GM19463 (cell line): ENCODE data around the gene ABCB9.

Source experiments
- ATAC-seq: cut with Tn5 transposase; IDR thresholded peaks from one replicate; pipeline ENCODE4 v1.9.1; 2021; ENCODE audit warnings: mild to moderate bottlenecking, moderate library complexity; ENCODE audit not compliant: unreplicated experiment

ABCB9 gene

DNA sequence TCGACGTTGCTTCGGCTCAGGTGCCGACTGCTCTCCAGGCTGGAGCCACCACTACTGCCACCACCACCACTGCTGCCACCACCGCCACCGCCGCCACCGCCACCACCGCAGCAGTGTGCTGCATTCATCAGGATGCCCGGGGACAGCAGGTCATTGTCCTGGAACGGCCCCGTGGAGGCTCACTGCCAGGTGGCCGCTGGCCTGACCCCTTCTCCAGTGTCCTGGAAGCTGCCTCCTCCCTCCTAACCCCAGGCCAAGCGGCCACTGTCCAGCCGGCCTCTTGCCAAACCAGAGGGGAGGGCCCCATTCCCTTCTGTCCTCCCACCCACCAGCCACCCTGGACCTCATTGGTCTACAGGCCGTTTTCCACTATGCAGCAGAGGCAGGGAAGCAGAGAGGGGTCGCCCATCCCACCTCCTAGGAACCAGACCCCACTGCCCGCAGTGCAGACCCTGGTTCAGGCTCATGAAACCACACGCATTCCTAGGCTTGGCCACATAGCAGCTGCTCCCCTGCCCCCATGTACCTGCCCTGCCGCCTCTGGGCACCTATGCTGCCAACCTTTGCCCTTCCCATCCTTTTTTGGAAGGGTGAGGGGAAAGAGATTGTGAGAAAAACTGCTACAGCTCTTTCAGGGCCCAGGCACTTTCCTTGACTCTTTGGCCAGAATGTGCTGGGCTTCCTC is 29.4 kb upstream of the ABCB9 start:
- no peak for ATAC-seq

DNA sequence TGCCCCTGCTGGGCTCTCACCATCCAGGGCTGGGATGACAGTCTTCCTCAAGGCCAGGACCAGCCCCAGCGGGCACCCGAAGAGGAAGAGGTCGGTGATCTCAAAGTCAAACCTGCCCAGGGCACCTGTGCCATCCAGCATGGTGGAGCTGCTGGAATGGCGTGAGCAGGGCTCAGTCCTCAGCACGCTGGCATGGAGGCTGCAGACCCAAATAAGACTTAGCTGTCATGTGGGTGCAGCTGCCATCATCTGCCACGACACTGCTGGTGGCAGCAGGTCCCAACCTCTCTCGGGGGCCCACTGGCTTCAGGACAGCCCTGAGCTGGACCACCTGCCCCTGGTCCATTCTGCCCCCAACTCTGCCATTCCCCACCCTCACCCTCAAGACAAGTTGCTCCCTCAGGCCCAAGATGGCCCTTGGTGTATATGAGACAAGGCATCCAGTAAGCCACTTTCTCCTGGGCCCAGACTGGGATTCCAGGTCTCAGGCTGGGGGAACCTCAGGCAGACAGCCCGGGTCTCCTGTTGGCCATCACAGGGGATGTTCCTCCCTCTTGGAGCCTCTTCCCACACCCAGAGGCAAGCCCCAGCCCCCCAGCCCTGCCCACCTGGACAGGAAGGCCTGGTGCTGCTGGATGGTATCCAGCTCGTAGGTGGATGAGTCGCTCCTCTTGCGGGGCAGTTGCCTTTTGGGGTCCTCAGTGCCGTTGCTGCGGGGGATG is 28.7 kb upstream of the ABCB9 start:
- ATAC-seq, result no peak

DNA sequence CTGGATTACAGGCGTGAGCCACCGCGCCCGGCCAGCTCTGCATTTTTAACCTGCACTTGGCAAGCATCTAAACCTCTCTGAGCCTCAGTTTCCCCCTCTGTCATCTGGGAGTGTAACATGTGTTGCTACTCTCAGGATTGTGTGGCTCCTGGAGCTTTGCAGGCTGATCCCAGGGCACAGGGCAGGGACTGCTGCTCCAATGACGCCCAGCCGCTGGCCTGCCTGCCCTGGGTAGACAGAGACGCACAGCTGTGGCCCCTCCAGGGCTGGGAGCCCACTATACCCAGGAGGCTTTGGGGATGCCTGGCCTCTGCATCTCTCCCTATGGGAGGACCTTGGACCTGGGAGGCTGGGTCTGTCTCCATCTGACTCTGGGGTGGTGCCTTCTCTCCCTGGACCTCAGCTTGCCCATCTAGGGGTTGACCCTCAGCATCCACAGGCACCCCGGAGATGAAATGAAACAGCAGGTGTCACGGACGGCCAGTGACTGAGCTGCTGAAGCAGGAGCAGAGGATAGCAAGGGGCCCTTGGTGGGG is 27.9 kb upstream of the ABCB9 start:
- no peak for ATAC-seq

DNA sequence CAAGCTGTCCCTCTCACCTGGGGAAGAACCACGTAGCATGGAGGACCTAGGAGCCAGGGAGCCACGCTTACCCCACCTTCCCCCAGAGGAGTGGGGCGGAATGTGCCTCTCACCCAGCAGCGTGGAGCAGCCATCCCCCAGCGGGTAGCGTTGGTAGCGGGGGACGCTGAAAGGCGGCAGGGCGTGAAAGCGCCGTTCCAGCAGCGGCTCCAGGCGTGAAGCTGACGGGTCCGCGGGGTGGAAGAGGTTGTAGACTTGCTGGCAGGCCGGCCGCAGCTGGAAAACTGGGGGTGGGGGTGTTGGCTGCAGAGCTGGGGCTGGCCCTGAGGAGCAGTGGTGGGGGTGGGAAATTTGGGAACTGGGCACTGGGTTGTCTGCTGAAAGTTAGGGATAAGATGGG is 26.1 kb upstream of the ABCB9 start:
- no peak for ATAC-seq

DNA sequence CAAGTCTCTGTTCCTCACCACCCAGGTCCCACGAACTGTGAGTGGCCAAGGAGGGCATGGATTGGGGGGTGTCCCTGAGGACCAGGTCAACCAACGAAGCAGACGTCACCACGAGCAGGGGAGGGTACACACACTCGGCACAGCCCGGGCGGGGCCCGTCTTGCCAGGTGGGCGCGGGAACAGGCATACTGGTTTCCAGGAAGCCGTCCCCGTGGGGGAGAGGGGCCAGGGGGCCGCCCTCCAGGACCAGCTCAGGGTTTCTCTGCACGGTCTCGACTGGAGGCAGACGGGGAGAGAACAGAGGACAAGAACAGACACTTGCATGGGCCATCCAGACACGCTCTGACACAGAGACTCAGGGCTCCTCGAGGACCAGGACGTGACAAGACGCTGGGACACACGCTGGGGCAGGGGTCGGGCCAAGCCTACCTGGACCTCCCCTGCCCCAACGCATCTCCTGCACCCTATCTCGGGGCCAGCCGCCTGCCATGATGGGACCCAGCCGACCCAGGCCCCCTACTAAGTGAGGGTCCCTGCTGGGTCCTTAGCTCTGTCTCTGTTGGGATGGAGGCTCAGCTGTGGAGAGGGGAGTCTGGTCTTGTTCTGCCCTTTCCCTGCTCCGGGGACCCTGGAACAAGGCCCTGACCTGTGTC is 25.5 kb upstream of the ABCB9 start:
- no peak for ATAC-seq

DNA sequence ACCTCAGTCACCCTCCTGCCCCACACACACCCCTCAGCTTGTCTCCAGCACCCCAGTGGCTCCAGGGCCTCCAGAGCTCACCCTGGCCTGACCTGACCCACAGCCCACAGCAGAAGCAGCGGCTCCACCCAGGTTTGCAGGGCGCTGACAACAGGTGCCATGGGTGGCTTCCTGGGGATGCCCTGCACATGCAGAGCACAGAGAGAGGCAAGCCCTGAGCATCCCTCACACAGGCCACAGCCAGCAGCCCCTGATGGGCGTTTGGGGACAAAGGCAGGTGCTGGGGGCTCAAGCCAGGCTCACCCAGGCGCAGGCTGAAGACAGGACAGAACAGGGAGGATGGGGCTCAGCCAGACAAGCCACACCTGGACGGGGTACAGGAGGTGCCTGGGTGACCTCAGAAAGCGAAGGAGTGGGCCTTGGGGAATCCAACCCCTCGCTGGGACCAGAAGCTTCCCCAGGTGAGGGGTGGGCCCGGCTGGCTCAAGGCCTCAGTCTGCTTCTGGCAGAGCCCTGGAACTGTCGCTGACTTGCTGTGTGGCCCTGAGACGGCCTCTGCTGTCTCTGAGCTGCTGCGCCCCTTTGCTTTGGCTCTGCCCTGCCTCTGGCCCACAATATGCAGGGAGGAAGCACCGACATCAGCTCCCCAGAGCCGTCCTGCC is 24.8 kb upstream of the ABCB9 start:
- no peak for ATAC-seq

DNA sequence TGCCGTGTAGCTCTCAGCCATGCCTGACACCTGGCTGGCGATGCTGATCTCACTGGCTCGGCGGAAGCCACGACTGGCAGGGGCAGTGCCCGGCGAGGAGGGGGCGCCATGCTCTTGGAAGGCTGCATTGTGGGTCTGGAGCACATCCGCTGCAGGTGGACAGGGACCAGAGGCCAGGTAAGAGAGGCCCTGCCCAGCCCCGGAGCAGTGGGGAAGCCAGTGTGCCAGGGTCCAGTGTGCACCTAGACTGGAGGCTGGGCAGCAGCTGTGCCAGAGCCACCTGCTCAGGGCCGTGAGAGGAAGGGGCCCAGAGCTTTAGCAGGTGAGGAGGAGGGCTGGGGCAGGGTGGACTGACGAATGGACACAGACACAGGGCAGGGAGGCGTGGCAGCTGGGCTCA is 24.3 kb upstream of the ABCB9 start:
- no peak for ATAC-seq

DNA sequence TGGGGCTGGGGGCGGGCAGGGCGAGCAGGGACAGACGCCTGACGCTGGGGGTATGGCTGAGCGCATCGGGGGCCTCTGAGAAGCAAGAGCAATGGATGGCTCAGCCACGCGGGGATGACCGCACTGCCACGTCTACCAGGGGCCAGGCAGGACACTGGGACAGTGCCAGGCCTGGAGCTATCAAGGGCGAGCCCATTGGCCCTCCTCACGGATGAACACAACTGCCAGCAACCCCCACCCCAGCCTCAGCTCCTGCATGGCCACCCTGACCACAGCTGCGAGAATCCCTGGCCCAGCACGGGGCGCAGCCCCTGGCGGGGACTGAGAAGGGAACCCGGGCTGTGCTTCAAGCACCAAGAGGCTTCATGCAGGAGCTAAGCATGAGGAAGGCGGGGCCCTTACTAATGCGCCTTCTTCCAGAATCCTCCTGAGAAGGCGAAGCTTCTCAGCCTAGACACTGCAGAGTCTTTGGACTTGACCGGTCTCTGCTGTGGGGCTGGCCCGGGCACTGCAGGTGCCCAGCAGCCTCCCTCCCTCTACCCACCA is 23.7 kb upstream of the ABCB9 start:
- no peak for ATAC-seq

DNA sequence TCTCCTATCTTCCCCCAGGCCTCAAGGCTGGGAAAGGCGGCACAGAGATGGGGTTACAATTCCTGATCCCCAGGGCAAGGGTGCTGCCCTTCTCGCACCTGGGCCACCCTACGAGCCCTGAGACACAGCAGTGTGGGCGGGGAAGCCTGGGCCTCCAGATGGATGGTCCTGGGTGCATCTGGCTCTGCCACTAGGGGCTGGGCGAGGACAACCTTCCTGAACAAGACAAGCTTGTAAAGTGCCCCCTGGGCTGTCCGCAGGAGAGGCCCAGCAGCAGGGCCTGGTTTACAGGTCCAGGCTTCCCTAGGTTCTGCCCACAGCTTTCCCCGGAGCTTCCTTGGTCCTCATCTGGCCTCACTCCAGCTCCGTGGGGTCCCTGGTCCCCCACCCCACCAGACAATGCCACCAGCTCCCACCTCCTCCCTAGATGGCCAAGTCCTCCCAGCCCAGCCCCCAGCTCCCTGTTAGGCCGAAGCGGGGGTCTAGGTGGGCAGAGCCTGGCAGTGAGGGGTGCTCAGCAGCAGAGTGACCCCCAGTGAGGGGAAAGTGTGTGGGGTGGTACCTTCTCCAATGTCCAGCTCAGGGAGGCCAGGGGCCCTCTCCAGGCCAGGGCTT is 23.1 kb upstream of the ABCB9 start:
- ATAC-seq, result no peak

DNA sequence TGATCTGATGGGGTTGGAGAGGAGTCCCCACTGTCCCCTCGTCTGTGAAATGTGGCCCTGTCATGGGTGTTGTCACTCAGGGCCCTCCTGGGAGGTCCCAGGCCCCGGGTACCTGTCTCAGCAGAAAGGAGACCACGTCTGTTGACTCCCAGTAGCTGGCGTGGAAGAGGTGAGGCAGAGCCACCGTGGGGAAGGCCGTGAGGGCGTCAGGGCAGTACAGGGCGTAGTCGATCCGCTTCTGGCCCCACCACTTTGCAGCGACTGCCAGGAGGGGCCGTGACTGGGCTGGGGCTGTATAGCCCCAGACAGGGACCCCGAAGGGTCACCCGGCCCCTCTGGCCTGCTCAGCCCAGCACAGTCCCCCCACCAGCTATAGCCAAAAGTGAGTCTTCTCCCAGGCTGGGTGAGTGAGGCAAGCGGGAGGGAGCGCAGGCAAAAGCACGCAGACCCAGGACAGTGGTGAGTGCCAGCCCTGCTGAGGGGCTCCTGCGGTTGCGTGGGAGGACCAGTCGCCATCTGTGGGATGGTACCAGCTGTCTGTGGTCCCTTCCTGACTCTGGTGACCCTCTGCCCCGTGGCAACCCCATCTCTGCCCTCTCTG is 22.4 kb upstream of the ABCB9 start:
- no peak for ATAC-seq

DNA sequence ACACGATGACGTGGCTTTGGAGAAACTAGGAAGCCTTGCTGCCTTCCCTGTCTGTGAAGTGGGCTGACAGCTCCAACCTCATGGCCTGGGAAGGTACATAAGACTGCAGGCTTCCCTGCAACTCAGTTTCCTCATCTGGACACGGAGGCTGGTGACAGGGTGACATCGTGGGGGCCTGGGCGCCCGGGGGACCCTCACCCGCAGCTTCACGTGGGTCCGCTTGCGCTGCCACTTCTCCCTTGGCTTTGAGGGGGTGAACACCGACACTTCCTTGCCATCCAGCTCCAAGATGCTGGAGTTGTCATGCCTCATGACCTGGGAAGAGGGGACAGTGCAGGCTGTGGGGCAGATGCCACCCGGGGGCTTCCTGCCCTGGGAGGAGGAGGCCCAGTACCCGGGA is 21.8 kb upstream of the ABCB9 start:
- ATAC-seq, result no peak

DNA sequence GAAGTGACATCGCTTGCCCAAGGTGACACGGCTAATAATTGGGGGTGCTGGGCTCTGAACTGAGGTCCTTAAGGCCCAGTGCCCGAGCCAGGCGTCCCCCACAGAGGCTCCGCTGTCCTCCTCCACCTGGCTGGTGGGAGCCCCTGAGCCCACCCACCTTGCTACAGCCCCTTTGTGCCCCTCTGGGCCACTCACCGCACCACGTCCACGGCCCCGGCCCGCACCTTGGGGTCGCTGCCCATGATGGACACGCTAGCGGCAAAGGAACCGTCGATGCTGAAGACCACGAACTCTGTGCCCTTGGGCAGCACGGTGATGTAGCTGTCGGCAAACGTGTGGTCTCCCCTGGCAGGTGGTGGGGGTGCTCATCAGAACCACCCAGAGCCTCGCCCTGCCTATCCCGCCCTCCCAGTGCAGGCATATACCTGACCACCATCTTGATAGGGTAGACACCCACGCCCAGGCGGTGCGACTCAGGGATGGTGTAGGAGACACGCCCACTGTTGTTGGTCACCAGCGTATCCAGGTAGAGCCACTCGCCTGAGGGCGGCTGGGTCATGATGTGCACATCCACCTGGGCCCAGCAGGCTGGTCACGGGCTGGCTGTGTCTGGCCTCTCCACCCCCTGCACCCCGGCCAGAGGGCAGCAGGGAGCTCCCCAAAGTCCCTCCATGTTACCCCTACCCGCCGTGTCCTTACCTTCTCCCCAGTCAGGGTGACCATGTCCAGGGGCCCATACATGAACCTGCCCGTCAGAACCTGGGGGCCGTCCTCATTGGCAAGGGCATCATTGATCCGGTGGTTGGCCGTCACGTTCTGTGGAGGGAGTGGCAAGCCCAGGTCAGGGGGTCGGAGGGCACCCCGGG is 21.1 kb upstream of the ABCB9 start:
- ATAC-seq, result no peak

DNA sequence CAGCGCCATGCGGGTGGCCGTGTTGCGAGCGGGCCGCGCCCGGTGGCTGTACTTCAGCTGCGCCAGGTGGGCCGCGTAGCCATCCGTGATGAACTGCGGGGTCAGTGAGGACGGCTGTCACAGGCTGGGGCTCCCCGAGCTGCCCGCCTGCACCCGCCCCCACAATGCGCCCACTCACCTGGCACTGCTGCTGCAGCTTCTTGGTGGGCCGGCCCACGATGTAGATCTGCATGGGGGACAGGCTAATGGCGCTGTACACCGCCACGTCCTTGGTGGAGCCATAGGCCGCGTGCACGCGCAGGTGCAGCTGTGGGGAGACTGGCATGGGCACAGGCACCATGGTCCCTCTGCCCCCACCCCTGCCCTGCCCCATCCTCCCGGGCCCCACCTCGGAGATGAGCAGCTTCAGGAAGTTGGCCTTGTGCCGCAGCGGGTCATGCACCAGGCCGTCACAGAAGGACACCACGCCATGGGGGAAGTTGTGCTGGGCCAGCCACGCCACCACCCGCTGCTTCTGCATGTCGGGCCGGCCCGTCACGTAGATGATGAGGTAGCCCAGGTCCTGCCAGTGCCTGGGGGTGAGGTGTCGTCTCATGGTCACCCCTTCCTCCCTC is 20.1 kb upstream of the ABCB9 start:
- ATAC-seq, result no peak

DNA sequence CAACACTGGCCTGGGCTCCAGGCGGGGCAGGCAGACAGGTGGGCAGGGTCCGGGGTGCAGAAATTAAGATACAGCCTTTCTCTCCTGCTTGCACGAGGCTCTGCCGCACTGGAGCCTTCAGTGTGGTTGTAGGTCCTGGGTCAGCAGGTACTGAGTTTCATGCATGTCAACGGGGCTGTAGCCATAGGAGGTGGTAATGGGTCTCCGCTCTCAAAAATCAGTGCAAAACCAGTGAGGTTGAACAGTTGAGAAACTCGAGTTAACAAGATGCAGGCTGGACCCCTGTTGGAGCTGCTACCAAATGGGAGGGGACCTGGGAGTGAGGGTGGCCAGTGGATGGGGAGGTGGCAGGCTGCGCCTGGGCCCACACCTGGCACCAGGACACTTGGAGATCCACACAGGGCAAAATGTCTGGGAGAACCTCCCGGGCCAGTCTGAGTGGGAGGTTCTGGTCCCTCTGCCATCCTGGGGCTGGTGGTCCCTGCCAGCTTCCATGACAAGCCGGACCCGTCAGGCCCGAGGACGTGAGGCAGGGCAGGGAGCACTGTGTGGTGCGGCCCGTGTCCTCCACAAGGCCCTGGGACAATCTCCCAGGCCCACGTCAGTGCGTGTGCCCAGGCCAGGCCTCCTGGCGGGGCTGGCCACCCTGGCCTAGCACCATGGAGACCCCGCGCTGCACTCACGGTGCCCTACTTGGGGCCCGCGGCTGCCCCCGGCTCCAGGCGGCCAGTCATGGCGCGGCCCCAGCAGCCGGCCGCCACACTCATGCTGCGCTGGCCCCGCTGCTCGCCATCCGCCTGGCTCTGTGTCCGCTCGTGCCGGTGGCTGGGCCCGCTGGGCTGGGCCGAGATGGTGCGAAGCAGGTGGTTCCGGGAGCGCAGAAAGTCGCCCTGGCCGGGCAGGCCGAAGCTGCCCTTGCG is 19.3 kb upstream of the ABCB9 start:
- no peak for ATAC-seq

DNA sequence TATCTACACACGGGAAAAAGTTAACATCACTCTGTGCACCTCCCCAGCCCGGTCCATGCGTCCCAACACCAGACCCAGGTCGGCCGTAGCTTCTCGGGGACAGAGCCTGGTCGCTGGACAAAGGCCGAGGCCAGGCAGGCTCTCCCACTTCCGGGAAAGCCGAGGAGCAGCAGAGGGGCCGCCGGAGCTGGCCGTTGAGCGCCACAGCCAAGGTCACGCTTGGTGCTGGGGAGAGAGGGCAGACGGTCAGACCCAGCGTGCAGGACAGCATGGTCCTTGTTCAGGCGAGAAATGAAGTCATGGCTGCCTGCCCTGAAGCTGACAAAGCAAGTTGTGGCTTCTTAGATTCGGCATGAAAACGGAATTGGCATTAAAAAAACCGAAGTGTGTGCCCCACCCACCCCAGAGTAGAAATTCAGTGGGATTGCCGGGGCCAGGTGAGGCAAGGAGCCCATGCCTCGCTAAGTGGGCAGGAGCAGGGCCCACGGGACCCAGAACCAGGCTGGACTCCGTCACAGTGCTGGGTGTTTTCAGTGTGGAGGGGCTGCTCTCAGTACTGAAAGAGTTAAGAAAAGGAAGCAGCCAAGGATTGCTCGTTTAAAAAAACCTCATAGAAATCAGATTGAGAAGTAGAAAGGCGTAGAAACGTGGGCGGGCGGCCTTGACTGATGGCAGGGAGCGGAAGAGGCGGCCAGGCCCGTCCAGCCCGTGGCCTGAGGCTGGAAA is 18.5 kb upstream of the ABCB9 start:
- ATAC-seq, result no peak

DNA sequence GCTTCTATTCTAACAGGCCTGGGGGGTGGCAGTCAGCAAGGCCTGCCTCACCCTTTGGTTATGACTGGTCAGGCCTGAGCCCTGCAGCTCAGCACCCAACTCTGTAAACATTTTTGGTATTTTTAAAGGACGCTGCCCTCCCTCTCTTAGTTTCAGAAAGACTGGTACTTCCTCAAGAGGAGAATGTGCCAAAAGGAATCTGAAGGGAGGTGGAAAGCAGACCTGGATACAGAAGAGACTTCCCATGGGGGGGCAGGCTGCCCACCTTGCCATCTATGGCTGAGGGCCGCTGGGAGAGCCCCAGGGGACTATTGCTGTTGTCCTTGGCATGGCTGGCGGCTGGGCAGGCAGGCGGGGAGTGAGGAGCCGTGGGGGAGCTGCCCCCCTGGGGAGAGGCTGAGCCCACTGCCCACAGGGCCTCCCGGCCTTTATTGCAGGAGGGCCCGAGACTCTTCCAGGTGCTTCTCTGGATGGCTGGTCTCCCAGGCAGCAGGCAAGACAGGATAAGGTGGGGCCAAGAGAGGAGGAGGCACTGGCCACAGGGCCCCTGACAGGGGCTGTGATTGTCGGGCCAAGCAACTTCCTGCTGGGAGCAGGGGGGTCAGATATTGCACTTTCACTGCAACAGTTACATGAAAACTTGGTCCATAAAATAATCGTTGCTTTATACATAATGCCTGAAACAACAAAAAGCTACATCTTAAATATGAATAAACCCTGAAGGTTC is 17.7 kb upstream of the ABCB9 start:
- ATAC-seq, result no peak
